HepG2 (cell line): ENCODE measurements around the gene NTM. TPM values are rescaled to one million over a fixed set of nuclear protein-coding genes. Genes with fewer than 3 reads are reported as not detected.

Source experiments
- ATAC-seq: fragments of 200-7000 bp; cut with Tn5 transposase; 3 replicates; pipeline ENCODE4 v1.9.1; 2020; ENCODE audit warnings: mild to moderate bottlenecking, moderate library complexity
- BruUV-seq: library from RNA; stranded (reverse); fragments of 400-500 nt; replicated peaks from 2 replicates; lab custom pipeline; 2021; lab: Mats Ljungman, UMichigan
- CTCF ChIA-PET: fragments of 300-600 bp; formaldehyde crosslinking; extraction: SDS; loops from one replicate; lab custom pipeline; 2021; ENCODE audit warnings: low total read pairs, inconsistent platforms, low intra/inter-chr PET ratio; lab: Yijun Ruan, JAX
- POLR2A ChIA-PET: fragments of 350-600 bp; sonication (Branson Sonifier 250); formaldehyde crosslinking; loops from one replicate; lab custom pipeline; 2020; ENCODE audit warnings: antibody characterized with exemption, inconsistent platforms; lab: Yijun Ruan, JAX
- DNase-seq: peaks from one replicate; pipeline ENCODE4 v3.0.0-alpha.2; 2015; ENCODE audit warnings: low spot score
- FAIRE-seq: peaks from 3 replicates; lab custom pipeline; 2011; peaks lifted over from hg19 to GRCh38; lab: Jason Lieb, UNC
- H2AFZ ChIP-seq: one replicate; pipeline ENCODE4 v1.6.1; 2011; ENCODE audit warnings: low read length, inconsistent platforms
- H3K27ac ChIP-seq: fragments of 300-600 bp; 3 replicates; pipeline ENCODE4 v1.8.0; 2011; ENCODE audit warnings: mixed run types, mild to moderate bottlenecking, mixed read lengths, low read length, inconsistent platforms; ENCODE audit not compliant: insufficient read depth; ENCODE audit errors: extremely low read length
- H3K27me3 ChIP-seq, 2 experiments: fragments of 200-600 bp in 1 of 2; 2 replicates in 1 of 2; 3 replicates in 1 of 2; pipeline versions ENCODE4 v1.6.0 to v1.8.0; 2011; ENCODE audit warnings: low read length in 2 of 2, mild to moderate bottlenecking in 2 of 2, moderate library complexity in 2 of 2, inconsistent platforms in 1 of 2; ENCODE audit not compliant: insufficient read depth in 2 of 2, control insufficient read depth in 1 of 2
- H3K36me3 ChIP-seq, 2 experiments: fragments of 200-600 bp in 1 of 2; replicated peaks in 1 of 2; 2 replicates in 1 of 2; 3 replicates in 1 of 2; pipeline versions ENCODE4 v1.5.1 to v1.8.0; 2011; ENCODE audit warnings: low read length in 2 of 2, inconsistent platforms in 1 of 2; ENCODE audit not compliant: insufficient read depth in 2 of 2, control insufficient read depth in 1 of 2
- H3K4me1 ChIP-seq: 2 replicates; pipeline ENCODE4 v1.5.1; 2012; ENCODE audit warnings: low read length, inconsistent platforms; ENCODE audit not compliant: insufficient read depth
- H3K4me2 ChIP-seq: 2 replicates; pipeline ENCODE4 v1.6.0; 2011; ENCODE audit warnings: low read depth, low read length, inconsistent platforms
- H3K4me3 ChIP-seq, 3 experiments: fragments of 200-600 bp in 1 of 3; sonication (generic), shearing (Covaris generic) in 1 of 3; replicated peaks in 1 of 3; 2 replicates each; pipeline ENCODE4 v1.5.1; 2011 to 2016; ENCODE audit warnings: low read length in 3 of 3, inconsistent platforms in 2 of 3, low read depth in 2 of 3, mild to moderate bottlenecking in 2 of 3, control low read depth in 1 of 3, mixed read lengths in 1 of 3; ENCODE audit not compliant: insufficient read depth in 1 of 3
- H3K79me2 ChIP-seq: one replicate; pipeline ENCODE4 v1.6.1; 2011; ENCODE audit warnings: low read length, inconsistent platforms; ENCODE audit not compliant: insufficient read depth
- H3K9ac ChIP-seq: 2 replicates; pipeline ENCODE4 v1.6.0; 2011; ENCODE audit warnings: mild to moderate bottlenecking, low read depth, low read length, inconsistent platforms; ENCODE audit not compliant: insufficient read depth
- H3K9me3 ChIP-seq: 2 replicates; pipeline ENCODE4 v1.5.1; 2012; ENCODE audit warnings: mild to moderate bottlenecking, low read length
- H4K20me1 ChIP-seq: 2 replicates; pipeline ENCODE4 v1.6.0; 2011; ENCODE audit warnings: inconsistent platforms, mild to moderate bottlenecking, low read length, moderate library complexity; ENCODE audit not compliant: insufficient read depth
- CERS6 ChIP-seq: sonication (generic); formaldehyde crosslinking; IDR thresholded peaks from 2 replicates; pipeline ENCODE4 v1.5.0; 2020; ENCODE audit warnings: missing genetic modification reagents
- E2F1 ChIP-seq: sonication (generic); formaldehyde crosslinking; IDR thresholded peaks from 2 replicates; pipeline ENCODE4 v1.5.0; 2020; ENCODE audit warnings: missing genetic modification reagents
- E2F5 ChIP-seq: sonication (generic); formaldehyde crosslinking; conservative IDR thresholded peaks from 2 replicates; pipeline ENCODE4 v1.4.0; 2020; ENCODE audit warnings: missing genetic modification reagents
- FLYWCH1 ChIP-seq: sonication (generic); formaldehyde crosslinking; IDR thresholded peaks from 2 replicates; pipeline ENCODE4 v1.8.1; 2023; ENCODE audit warnings: mild to moderate bottlenecking, missing genetic modification reagents
- HCFC1 ChIP-seq: fragments of 150-350 bp; IDR thresholded peaks from 2 replicates; pipeline ENCODE4 v1.6.1; 2014; ENCODE audit warnings: low read depth, low read length
- MED1 ChIP-seq: sonication (generic); formaldehyde crosslinking; IDR thresholded peaks from 2 replicates; pipeline ENCODE4 v1.4.0; 2020; ENCODE audit warnings: missing genetic modification reagents
- NFE2 ChIP-seq: sonication (generic); formaldehyde crosslinking; IDR thresholded peaks from 2 replicates; pipeline ENCODE4 v1.4.0; 2020; ENCODE audit warnings: missing genetic modification reagents
- NFYC ChIP-seq: IDR thresholded peaks from 2 replicates; pipeline ENCODE4 v1.6.1; 2016; ENCODE audit warnings: missing genetic modification reagents, missing compliant biosample characterization
- POLR2AphosphoS2 ChIP-seq: IDR thresholded peaks from 2 replicates; pipeline ENCODE4 v1.6.1; 2011; ENCODE audit warnings: low read depth, low read length, improper control_type of control experiment
- RFX5 ChIP-seq: IDR thresholded peaks from 2 replicates; pipeline ENCODE4 v1.6.1; 2011; ENCODE audit warnings: low read depth, low read length, improper control_type of control experiment
- SOX6 ChIP-seq, 2 experiments: fragments of 450-650 bp in 1 of 2; sonication (generic) in 1 of 2; formaldehyde crosslinking in 1 of 2; IDR thresholded peaks; 2 replicates each; pipeline versions ENCODE4 v1.4.0 to v1.6.1; 2017 to 2020; ENCODE audit warnings: antibody characterized with exemption in 1 of 2, mild to moderate bottlenecking in 1 of 2, missing genetic modification reagents in 1 of 2
- SP5 ChIP-seq: IDR thresholded peaks from 2 replicates; pipeline ENCODE4 v1.6.1; 2016; ENCODE audit warnings: low read depth, borderline replicate concordance
- ZBTB2 ChIP-seq: sonication (generic); formaldehyde crosslinking; IDR thresholded peaks from 2 replicates; pipeline ENCODE4 v1.8.0; 2022; ENCODE audit warnings: low read depth, missing genetic modification reagents
- ZBTB3 ChIP-seq: sonication (generic); formaldehyde crosslinking; IDR thresholded peaks from 2 replicates; pipeline ENCODE4 v1.4.0; 2020; ENCODE audit warnings: low read depth, mild to moderate bottlenecking, moderate library complexity, missing genetic modification reagents, borderline replicate concordance
- ZNF503 ChIP-seq: sonication (generic); formaldehyde crosslinking; IDR thresholded peaks from 2 replicates; pipeline ENCODE4 v1.4.0; 2020; ENCODE audit warnings: missing genetic modification reagents
- ZNF530 ChIP-seq: sonication (generic); formaldehyde crosslinking; IDR thresholded peaks from 2 replicates; pipeline ENCODE4 v1.5.0; 2020; ENCODE audit warnings: low read depth, mild to moderate bottlenecking, missing genetic modification reagents
- ZNF713 ChIP-seq: sonication (generic); formaldehyde crosslinking; IDR thresholded peaks from 2 replicates; pipeline ENCODE4 v1.4.0; 2020; ENCODE audit warnings: mild to moderate bottlenecking, missing genetic modification reagents
- WGBS: methylation state at CpG from one replicate; pipeline ENCODE4 v1.1.6; 2017; ENCODE audit warnings: low lambda C conversion rate; 5-methylcytosine and 5-hydroxymethylcytosine counted together
- in situ Hi-C: cut with HindIII; loops from 2 replicates; pipeline ENCODE4 v1.10.0; 2017; ENCODE audit warnings: low pct_unique_long_range_greater_than_20kb; ENCODE audit not compliant: extremely low pct_ligation_motif_present
- intact Hi-C: fragments of 100-400 bp; cut with micrococcal nuclease; formaldehyde crosslinking; loops from one replicate; pipeline ENCODE4 v1.10.0; 2022; ENCODE audit not compliant: unreplicated experiment
- polyA plus RNA-seq, 8 experiments: library from polyadenylated mRNA; depleted of rRNA in 3 of 8; stranded (reverse) in 7 of 8; unstranded in 1 of 8; fragments of >200 nt; fragmentation: Illumina TruSeq in 4 of 8; extraction: Trizol in 4 of 8; gene quantifications; 2 replicates each; pipeline versions ENCODE4 v1.2.1 to v1.2.3, GENCODE V29; 2011 to 2016; ENCODE audit warnings: low read depth in 4 of 8, missing spikeins in 1 of 8, mixed read lengths in 1 of 8; ENCODE audit not compliant: insufficient read depth in 1 of 8
- total RNA-seq, 5 experiments: library from RNA; depleted of rRNA; stranded (reverse); fragments of >200 nt; fragmentation: Illumina TruSeq; extraction: Trizol; gene quantifications; 2 replicates each; pipeline ENCODE4 v1.2.3, GENCODE V29; 2016; ENCODE audit warnings: low read depth in 1 of 5

Gene NTM
- total and polyA plus RNA-seq, 2 of the 13 experiments (the other 11 are each of a cell fraction or from before 2014, with no cell fraction given), result not detected

GRCh38 chr11:132142121-132142520 lies 771.7 kb downstream of the NTM start:
- no peaks in the 10 kb centered on the region for H3K9me3 ChIP-seq
- no peak overlapping the region for H3K4me2 ChIP-seq
- no peaks in the 10 kb centered on the region; a peak in 1 of 5 replicates for H3K27me3 ChIP-seq
- no peaks in the 10 kb centered on the region for H3K36me3 ChIP-seq
- in situ Hi-C loops (loop anchor here (25.0 kb wide), 1 partner anchor 280 kb away; no protein-coding TSS in a partner anchor), intact Hi-C loops (no loop called here)
- FAIRE-seq, result no peak
- no peaks in the 10 kb centered on the region for H3K79me2 ChIP-seq
- H3K9ac ChIP-seq, result no peak overlapping the region
- no peak overlapping the region for H3K27ac ChIP-seq
- ATAC-seq, result no peak
- ChIA-PET POLR2A (no interaction called here), CTCF (no interaction called here)
- no peak for DNase-seq
- no TSS peak for BruUV-seq
- no peaks in the 10 kb centered on the region for H4K20me1 ChIP-seq
- no peak overlapping the region for H3K4me3 ChIP-seq
- 8% methylated on average over 9 of the region's 9 CpGs for WGBS
- no peak for TF ChIP-seq ZNF503 (CRISPR knock-in tag)
- TF ChIP-seq MED1 (CRISPR knock-in tag), result no peak
- TF ChIP-seq ZNF530 (CRISPR knock-in tag), result no peak
- TF ChIP-seq SOX6 (IDR thresholded peaks at IDR 0.05), result no peak
- no peak for TF ChIP-seq SOX6 (CRISPR knock-in tag; IDR thresholded peaks at IDR 0.05)
- TF ChIP-seq RFX5, result no peak
- no peak for TF ChIP-seq NFYC (CRISPR knock-in tag)
- TF ChIP-seq ZBTB2 (CRISPR knock-in tag), result no peak
- no peak for TF ChIP-seq NFE2 (CRISPR knock-in tag)
- no peak for TF ChIP-seq POLR2AphosphoS2
- TF ChIP-seq ZNF713 (CRISPR knock-in tag), result no peak
- TF ChIP-seq ZBTB3 (CRISPR knock-in tag), result no peak
- no peak for TF ChIP-seq E2F1 (CRISPR knock-in tag)
- TF ChIP-seq E2F5 (CRISPR knock-in tag), result no peak
- TF ChIP-seq SP5, result no peak
- TF ChIP-seq FLYWCH1 (CRISPR knock-in tag), result no peak
- no peak for TF ChIP-seq CERS6 (CRISPR knock-in tag)
- no peak for TF ChIP-seq HCFC1
- no peak overlapping the region for H2AFZ ChIP-seq
- H3K4me1 ChIP-seq, result no peaks in the 10 kb centered on the region
